Stimulated activated CD4-positive, alpha-beta T cell treated with anti-CD3 and anti-CD28 coated beads, Interleukin-15, amount 100 ng/mL, for 1 hour (primary cell): ENCODE data around the gene TACR2.

Experiments
- DNase-seq, 2 donors: peaks; one replicate each; pipeline ENCODE4 v3.0.0-alpha.2; 2020; ENCODE audit warnings: low read depth in 1 of 2, low spot score in 1 of 2

The TACR2 gene

GRCh38 chr10:69416695-69417094 is at the start of gene TACR2:
Gene TACR2, minus strand, starts transcription at chr10:69416918. Its CDS starts 595 bp downstream, at chr10:69416323.
- DNase-seq: no peak

GRCh38 chr10:69466158-69466490 is 49.4 kb upstream of the TACR2 start:
- no peak for DNase-seq

- no peak for DNase-seq
Observed at GRCh38 chr10:69465457-69466157, 48.9 kb upstream of the TACR2 start.

- DNase-seq: no peak
Observed at GRCh38 chr10:69464801-69465401, 48.2 kb upstream of the TACR2 start.

- DNase-seq: no peak
Observed at GRCh38 chr10:69464401-69464800, 47.7 kb upstream of the TACR2 start.

- DNase-seq: no peak
Observed at GRCh38 chr10:69463886-69464285, 47.2 kb upstream of the TACR2 start.

GRCh38 chr10:69461243-69462025 is 44.7 kb upstream of the TACR2 start:
- no peak for DNase-seq

- DNase-seq: no peak
Observed at GRCh38 chr10:69460576-69461242, 44.0 kb upstream of the TACR2 start.

GRCh38 chr10:69459893-69460575 is 43.3 kb upstream of the TACR2 start:
- no peak for DNase-seq

GRCh38 chr10:69459101-69459790 is 42.5 kb upstream of the TACR2 start:
- no peak for DNase-seq

GRCh38 chr10:69458430-69459100 is 41.8 kb upstream of the TACR2 start:
- DNase-seq: no peak

- no peak for DNase-seq
Observed at GRCh38 chr10:69457771-69458237, 41.1 kb upstream of the TACR2 start.

- DNase-seq: no peak
Observed at GRCh38 chr10:69456880-69457693, 40.4 kb upstream of the TACR2 start.

- DNase-seq: no peak
Observed at GRCh38 chr10:69455006-69455763, 38.5 kb upstream of the TACR2 start.

- DNase-seq: no peak
Observed at GRCh38 chr10:69453795-69454194, 37.1 kb upstream of the TACR2 start.

GRCh38 chr10:69452676-69453415 is 36.1 kb upstream of the TACR2 start:
- DNase-seq: no peak

GRCh38 chr10:69451784-69452251 is 35.1 kb upstream of the TACR2 start:
- no peak for DNase-seq
